ENCODE measurements around the gene ID4.

Gene ID4

DNA sequence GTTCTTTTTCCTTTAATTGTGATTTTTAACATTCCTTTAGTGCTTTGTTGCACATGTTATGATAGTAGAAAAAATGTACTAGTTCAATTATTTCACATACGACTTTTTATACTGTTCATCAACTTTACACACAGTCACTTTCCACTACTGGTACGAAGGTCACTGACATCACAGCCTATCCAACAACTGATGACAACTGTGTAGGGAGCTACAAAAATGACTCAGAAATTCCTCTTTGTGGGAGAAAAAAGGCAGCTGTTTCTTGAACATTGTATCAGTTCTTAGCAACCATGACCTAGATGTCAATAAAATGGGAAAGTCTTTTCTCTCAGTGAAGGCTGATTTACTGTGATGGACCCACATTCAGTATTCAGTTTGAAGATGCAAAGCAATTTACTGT, 7.0 kb upstream of the ID4 start (continued):
- TF ChIP-seq, protein P1, sequence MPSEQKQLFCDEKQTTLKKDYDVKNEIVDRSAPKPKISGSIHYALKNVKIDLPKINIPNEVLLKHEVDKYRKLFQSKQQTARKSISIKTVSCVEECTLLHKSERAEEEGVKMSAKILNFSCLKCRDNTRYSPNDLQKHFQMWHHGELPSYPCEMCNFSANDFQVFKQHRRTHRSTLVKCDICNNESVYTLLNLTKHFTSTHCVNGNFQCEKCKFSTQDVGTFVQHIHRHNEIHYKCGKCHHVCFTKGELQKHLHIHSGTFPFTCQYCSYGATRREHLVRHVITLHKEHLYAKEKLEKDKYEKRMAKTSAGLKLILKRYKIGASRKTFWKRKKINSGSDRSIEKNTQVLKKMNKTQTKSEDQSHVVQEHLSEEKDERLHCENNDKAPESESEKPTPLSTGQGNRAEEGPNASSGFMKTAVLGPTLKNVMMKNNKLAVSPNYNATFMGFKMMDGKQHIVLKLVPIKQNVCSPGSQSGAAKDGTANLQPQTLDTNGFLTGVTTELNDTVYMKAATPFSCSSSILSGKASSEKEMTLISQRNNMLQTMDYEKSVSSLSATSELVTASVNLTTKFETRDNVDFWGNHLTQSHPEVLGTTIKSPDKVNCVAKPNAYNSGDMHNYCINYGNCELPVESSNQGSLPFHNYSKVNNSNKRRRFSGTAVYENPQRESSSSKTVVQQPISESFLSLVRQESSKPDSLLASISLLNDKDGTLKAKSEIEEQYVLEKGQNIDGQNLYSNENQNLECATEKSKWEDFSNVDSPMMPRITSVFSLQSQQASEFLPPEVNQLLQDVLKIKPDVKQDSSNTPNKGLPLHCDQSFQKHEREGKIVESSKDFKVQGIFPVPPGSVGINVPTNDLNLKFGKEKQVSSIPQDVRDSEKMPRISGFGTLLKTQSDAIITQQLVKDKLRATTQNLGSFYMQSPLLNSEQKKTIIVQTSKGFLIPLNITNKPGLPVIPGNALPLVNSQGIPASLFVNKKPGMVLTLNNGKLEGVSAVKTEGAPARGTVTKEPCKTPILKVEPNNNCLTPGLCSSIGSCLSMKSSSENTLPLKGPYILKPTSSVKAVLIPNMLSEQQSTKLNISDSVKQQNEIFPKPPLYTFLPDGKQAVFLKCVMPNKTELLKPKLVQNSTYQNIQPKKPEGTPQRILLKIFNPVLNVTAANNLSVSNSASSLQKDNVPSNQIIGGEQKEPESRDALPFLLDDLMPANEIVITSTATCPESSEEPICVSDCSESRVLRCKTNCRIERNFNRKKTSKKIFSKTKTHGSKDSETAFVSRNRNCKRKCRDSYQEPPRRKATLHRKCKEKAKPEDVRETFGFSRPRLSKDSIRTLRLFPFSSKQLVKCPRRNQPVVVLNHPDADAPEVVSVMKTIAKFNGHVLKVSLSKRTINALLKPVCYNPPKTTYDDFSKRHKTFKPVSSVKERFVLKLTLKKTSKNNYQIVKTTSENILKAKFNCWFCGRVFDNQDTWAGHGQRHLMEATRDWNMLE (tag by site-specific recombination; conservative IDR thresholded peaks at IDR 0.05; ENCODE audit: low read depth) = no peak
- TF ChIP-seq ZNF350 (tag by site-specific recombination; IDR thresholded peaks at IDR 0.05) (no peak), ZNF184 (tag by site-specific recombination; IDR thresholded peaks at IDR 0.05) (no peak)

DNA sequence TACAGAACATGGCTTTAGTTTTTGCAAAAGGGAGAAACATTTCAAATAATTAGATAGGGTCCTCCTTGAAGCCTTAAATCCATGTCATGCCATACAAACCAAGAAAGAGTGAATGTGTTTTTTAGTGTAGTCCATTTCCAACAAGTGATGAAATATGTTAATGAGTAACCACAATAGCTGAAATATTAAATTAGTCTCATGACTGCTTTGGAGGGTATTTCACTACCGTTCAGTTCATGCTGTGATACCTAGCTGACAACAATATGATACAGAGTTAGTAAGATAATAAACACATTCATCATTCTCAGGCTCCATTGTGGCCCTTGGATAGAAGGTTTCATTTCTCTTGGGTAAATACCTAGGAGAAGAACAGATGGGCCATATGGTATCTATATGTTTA, 5.8 kb upstream of the ID4 start:
- H3K4me3 ChIP-seq (ENCODE audit: low read depth, low read length) = no peak overlapping the region
- ChIA-PET CTCF (interaction anchor here (1.2 kb wide), 1 partner anchor 20 kb away, joined by 4 read pairs; no protein-coding TSS in a partner anchor), POLR2A (no interaction called here)
- H3K36me3 ChIP-seq (ENCODE audit: control insufficient read depth in 2 of 2, insufficient read depth in 1 of 2, low read length in 2 of 2) = no peaks in the 10 kb centered on the region
- no peaks in the 10 kb centered on the region for H3K9me3 ChIP-seq (ENCODE audit: control insufficient read depth, insufficient read depth, low read depth, low read length)
- TF ChIP-seq, protein P2, sequence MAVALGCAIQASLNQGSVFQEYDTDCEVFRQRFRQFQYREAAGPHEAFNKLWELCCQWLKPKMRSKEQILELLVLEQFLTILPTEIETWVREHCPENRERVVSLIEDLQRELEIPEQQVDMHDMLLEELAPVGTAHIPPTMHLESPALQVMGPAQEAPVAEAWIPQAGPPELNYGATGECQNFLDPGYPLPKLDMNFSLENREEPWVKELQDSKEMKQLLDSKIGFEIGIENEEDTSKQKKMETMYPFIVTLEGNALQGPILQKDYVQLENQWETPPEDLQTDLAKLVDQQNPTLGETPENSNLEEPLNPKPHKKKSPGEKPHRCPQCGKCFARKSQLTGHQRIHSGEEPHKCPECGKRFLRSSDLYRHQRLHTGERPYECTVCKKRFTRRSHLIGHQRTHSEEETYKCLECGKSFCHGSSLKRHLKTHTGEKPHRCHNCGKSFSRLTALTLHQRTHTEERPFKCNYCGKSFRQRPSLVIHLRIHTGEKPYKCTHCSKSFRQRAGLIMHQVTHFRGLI (tag by site-specific recombination; IDR thresholded peaks at IDR 0.05) = no peak
- TF ChIP-seq ZNF843 (tag by site-specific recombination; IDR thresholded peaks at IDR 0.05) (no peak), GLI4 (tag by site-specific recombination; IDR thresholded peaks at IDR 0.05) (no peak), SETDB1 (IDR thresholded peaks at IDR 0.05; ENCODE audit: insufficient read length, low read length) (no peak), ZSCAN16 (tag by site-specific recombination; IDR thresholded peaks at IDR 0.05) (no peak)
- H3K4me1 ChIP-seq (ENCODE audit: control insufficient read depth, insufficient read depth, low read length) = peaks cover 2% of the 10 kb centered on the region
- no peak overlapping the region for H3K27ac ChIP-seq (ENCODE audit: extremely low read depth, low read depth, low read length)

DNA sequence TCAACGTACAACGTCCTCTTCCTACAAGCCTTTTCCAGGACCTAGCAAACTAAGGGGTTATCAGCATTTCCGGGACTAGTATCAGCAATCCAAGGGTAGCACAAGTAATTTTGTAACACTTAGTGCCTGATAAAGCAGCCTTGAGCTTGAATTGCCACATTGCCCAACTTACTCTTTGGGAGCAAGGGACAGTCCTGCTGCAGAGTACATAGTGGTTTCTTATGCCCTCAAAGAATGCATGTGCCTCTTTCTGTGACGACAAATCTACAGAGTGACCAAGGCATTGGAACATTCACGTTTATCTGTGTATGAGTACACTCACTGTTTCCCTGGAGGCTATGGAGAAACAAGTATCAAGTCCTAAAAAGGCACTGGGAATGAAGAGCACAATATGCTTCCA, 3.2 kb upstream of the ID4 start:
- no peak overlapping the region for H3K4me3 ChIP-seq (ENCODE audit: low read depth, low read length)
- peaks cover 4% of the 10 kb centered on the region for H3K4me1 ChIP-seq (ENCODE audit: control insufficient read depth, insufficient read depth, low read length)
- H3K27ac ChIP-seq (ENCODE audit: extremely low read depth, low read depth, low read length) = no peak overlapping the region
- TF ChIP-seq, protein P3, sequence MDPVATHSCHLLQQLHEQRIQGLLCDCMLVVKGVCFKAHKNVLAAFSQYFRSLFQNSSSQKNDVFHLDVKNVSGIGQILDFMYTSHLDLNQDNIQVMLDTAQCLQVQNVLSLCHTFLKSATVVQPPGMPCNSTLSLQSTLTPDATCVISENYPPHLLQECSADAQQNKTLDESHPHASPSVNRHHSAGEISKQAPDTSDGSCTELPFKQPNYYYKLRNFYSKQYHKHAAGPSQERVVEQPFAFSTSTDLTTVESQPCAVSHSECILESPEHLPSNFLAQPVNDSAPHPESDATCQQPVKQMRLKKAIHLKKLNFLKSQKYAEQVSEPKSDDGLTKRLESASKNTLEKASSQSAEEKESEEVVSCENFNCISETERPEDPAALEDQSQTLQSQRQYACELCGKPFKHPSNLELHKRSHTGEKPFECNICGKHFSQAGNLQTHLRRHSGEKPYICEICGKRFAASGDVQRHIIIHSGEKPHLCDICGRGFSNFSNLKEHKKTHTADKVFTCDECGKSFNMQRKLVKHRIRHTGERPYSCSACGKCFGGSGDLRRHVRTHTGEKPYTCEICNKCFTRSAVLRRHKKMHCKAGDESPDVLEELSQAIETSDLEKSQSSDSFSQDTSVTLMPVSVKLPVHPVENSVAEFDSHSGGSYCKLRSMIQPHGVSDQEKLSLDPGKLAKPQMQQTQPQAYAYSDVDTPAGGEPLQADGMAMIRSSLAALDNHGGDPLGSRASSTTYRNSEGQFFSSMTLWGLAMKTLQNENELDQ (tag by site-specific recombination; IDR thresholded peaks at IDR 0.05; ENCODE audit: low read depth) = no peak
- peak; percentile 52 for TF ChIP-seq ZBTB48 (tag by site-specific recombination; IDR thresholded peaks at IDR 0.05)
- POLR2A ChIA-PET = no interaction called here
- H3K9me3 ChIP-seq (ENCODE audit: control insufficient read depth, insufficient read depth, low read depth, low read length) = no peaks in the 10 kb centered on the region
- no peaks in the 10 kb centered on the region for H3K36me3 ChIP-seq (ENCODE audit: control insufficient read depth in 2 of 2, insufficient read depth in 1 of 2, low read length in 2 of 2)
- CTCF ChIA-PET = interaction anchor here (0.5 to 0.7 kb wide), 3 partner anchors 18 to 380 kb away, joined by 3 to 7 read pairs (median 4); no protein-coding TSS in a partner anchor

DNA sequence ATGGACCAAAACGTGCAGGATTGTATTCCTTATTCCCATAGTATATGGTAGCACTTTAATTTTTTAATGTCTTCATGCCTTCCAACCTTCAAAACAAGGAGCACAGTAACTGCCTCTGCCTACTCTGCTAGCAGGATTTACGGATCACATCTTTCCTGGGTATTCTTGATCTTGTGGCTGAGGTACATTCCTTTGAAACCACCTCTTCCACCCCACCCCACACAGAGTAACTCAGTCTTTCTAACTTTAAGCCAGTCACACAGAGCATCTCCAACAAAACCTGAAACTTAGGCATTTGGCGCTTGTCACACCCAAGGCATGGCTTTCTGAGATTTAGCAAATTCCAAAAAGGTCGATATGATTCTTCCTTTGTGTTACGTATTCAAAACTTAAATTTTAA, 2.3 kb upstream of the ID4 start:
- no peak overlapping the region for H3K27ac ChIP-seq (ENCODE audit: extremely low read depth, low read depth, low read length)
- ChIA-PET POLR2A (no interaction called here), CTCF (interaction anchor here (0.7 kb wide), 1 partner anchor 17 kb away, joined by 3 read pairs; no protein-coding TSS in a partner anchor)
- TF ChIP-seq, protein P1 (tag by site-specific recombination; conservative IDR thresholded peaks at IDR 0.05; ENCODE audit: low read depth) = no peak
- TF ChIP-seq ZBTB48 (tag by site-specific recombination; IDR thresholded peaks at IDR 0.05) (no peak), ZNF223 (tag by site-specific recombination; IDR thresholded peaks at IDR 0.05) (no peak), SP7 (tag by site-specific recombination; IDR thresholded peaks at IDR 0.05) (no peak), ZNF555 (tag by site-specific recombination; conservative IDR thresholded peaks at IDR 0.05) (no peak), KLF16 (tag by site-specific recombination; IDR thresholded peaks at IDR 0.05) (no peak), HOXD13 (CRISPR knock-in tag; IDR thresholded peaks at IDR 0.05; ENCODE audit: borderline replicate concordance) (no peak), ZNF473 (tag by site-specific recombination; IDR thresholded peaks at IDR 0.05) (no peak)

More for the DNA sequence above, 2.3 kb upstream of the ID4 start:
- H3K4me3 ChIP-seq (ENCODE audit: low read depth, low read length) = no peak overlapping the region
- no peaks in the 10 kb centered on the region for H3K9me3 ChIP-seq (ENCODE audit: control insufficient read depth, insufficient read depth, low read depth, low read length)
- H3K36me3 ChIP-seq (ENCODE audit: control insufficient read depth in 2 of 2, insufficient read depth in 1 of 2, low read length in 2 of 2) = peaks cover 2 to 5% of the 10 kb centered on the region in 2 experiments; a peak in 2 of 3 replicates
- peaks cover 4% of the 10 kb centered on the region for H3K4me1 ChIP-seq (ENCODE audit: control insufficient read depth, insufficient read depth, low read length)
